NK-92 (cell line): ENCODE data around the gene KCNT2.

Source experiments
- DNase-seq: peaks from one replicate; lab custom pipeline; 2025; ENCODE audit not compliant: unreplicated experiment; lab: John Stamatoyannopoulos, UW

KCNT2 gene

GRCh38 chr1:196214866-196215265, 393.4 kb downstream of the KCNT2 start:
- no peak for DNase-seq

GRCh38 chr1:196209983-196210382, 398.3 kb downstream of the KCNT2 start:
- DNase-seq, result no peak

GRCh38 chr1:196209265-196209664, 399.0 kb downstream of the KCNT2 start:
- DNase-seq, result no peak

- DNase-seq, result no peak
These were observed 400.5 kb downstream of the KCNT2 start for GRCh38 chr1:196207612-196208217.

GRCh38 chr1:196205882-196206281, 402.4 kb downstream of the KCNT2 start:
- no peak for DNase-seq

GRCh38 chr1:196196486-196196885, 411.8 kb downstream of the KCNT2 start:
- DNase-seq, result no peak

GRCh38 chr1:196193896-196194559, 414.2 kb downstream of the KCNT2 start:
- DNase-seq, result no peak

- no peak for DNase-seq
These were observed 424.3 kb downstream of the KCNT2 start for GRCh38 chr1:196183941-196184340.

GRCh38 chr1:196181594-196181878, 426.7 kb downstream of the KCNT2 start:
- no peak for DNase-seq

- DNase-seq, result no peak
These were observed 427.2 kb downstream of the KCNT2 start for GRCh38 chr1:196180847-196181593.

- no peak for DNase-seq
These were observed 430.1 kb downstream of the KCNT2 start for GRCh38 chr1:196178083-196178635.
